Measurements from ENCODE around the gene RASGRP2.

GRCh38 chr11:64687204-64687603, 56.7 kb downstream of the RASGRP2 start:
- no peak for TF ChIP-seq POLR2A (IDR thresholded peaks at IDR 0.05; ENCODE audit: low read depth, low read length)
- TF ChIP-seq POLR2AphosphoS5 (IDR thresholded peaks at IDR 0.05; ENCODE audit: low read depth, low read length), result no peak
- TF ChIP-seq TAF1 (IDR thresholded peaks at IDR 0.05; ENCODE audit: low read depth, low read length), result no peak
- no peak for TF ChIP-seq SPI1 (IDR thresholded peaks at IDR 0.05; ENCODE audit: low read depth, low read length)
- TF ChIP-seq POU2F2 (IDR thresholded peaks at IDR 0.05; ENCODE audit: low read depth, low read length), result no peak
